HG03565 (cell line): ENCODE data around the gene SCMH1.

Source experiments
- ATAC-seq: cut with Tn5 transposase; IDR thresholded peaks from one replicate; pipeline ENCODE4 v1.9.1; 2021; ENCODE audit warnings: mild to moderate bottlenecking, moderate library complexity; ENCODE audit not compliant: unreplicated experiment

Gene SCMH1

DNA sequence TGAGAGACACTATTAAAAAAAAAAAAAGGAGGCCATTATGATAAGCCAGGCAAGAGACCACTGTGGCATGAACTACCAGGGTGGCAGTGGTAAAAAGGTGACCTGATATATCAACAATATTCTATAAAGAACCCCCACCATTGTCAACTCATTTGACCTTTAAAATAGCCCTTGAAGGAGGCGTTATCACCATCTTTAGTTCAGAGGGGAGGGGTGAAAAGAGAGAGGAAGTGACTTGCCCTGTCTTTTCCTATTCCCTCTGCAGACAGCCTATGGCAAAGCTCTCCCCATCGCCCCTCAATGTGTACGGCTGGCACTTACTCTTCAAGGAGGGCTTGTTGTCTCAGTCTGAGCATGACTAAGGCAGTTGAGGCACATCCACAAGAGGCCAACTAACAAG is 208.8 kb downstream of the SCMH1 start:
- ATAC-seq = no peak

GRCh38 chr1:41032147-41032546 is 210.0 kb downstream of the SCMH1 start:
- ATAC-seq = no peak

DNA sequence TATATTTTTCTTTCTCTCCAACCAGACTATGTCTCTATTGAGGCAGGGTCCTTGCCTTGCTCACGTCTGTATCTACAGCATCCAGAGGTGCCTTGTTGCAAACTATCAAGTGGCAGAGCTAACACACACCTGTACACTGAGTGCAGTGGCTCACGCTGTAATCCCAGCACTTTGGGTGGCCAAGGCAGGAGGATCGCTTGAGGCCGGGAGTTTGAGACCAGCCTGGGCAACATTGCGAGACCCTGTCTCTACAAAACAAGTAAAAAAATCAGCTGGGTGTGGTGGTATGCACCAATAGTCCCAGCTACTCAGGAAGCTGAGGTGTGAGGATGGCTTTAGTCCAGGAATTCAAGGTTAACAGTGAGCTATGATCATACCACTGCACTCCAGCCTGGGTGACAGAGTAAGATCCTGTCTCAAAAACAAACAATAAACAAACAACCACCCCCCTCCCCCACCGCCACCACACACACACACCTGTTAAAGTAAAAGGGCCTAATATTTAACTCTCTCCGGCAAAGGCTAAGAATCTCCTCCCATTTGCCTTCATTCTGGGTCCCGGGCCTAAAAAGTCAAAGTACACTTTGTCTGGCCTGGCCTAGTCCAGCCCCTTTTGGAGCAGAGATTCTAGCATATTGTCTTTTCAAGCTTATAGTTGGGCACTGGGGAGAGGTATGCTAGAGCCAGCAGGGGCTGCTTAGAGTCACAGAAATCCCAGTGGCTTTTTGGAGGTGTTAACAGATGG is 211.1 kb downstream of the SCMH1 start:
- no peak for ATAC-seq

DNA sequence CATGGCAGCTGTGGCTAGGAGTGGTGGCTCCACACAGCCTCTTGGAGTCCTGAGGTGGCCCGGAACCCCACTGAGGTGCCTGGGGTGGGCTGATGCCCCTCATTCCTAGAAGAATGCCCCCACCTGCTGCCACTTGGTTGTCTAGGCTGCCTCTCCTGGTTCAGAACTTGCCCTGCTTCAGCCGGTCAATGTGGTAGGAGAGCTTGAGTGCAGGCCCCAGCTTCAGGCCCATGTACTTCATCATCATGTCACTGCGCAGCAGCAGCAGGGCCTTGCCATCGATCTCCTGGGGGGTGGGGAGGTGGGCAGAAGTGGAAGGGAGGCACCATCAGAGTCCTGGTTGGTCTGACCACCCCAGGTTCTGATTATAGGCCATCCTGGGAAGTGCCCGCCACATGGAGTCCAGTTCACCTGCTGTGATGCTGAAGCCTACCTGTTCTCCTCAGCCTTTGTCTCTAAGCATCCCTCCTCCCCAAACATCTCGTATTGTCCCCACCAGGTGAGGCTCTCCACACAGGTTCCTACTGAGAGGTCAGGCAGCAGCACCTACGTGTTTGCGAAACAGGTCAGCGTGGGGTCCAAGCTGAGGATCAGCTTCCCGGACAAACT is 214.0 kb downstream of the SCMH1 start:
- no peak for ATAC-seq

- ATAC-seq = no peak
Observed at GRCh38 chr1:41025979-41026819, 215.9 kb downstream of the SCMH1 start.

- ATAC-seq = no peak
Observed at GRCh38 chr1:41024953-41025352, 217.2 kb downstream of the SCMH1 start.

- no peak for ATAC-seq
Observed at GRCh38 chr1:41023279-41023990, 218.7 kb downstream of the SCMH1 start.

DNA sequence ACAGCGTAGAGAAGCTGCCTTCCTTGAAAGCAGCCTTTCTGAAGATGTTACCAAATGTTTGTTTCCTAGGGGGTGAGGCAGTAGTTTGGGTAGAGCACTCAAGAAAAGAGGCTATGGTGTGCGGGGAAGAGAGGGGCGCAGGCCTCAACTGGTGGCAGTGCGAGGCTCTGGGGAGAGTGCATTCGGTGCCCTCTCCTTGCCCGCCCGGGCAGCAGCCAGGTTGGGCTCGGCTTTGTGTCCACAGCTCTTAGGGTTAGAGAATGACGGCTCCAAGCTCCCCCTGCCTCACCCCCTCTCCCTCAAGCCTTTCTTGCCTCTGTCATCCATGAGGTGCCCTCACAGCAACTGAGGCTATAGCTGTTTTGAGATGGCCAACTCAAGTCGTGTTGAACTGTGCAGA is 219.7 kb downstream of the SCMH1 start:
- ATAC-seq = no peak

GRCh38 chr1:41021526-41022308 is 220.4 kb downstream of the SCMH1 start, which contains the start of gene SLFNL1:
TSS of gene SLFNL1 (minus strand) at chr1:41021725. CDS start at chr1:41020660, 1,065 bp downstream.
- no peak for ATAC-seq

DNA sequence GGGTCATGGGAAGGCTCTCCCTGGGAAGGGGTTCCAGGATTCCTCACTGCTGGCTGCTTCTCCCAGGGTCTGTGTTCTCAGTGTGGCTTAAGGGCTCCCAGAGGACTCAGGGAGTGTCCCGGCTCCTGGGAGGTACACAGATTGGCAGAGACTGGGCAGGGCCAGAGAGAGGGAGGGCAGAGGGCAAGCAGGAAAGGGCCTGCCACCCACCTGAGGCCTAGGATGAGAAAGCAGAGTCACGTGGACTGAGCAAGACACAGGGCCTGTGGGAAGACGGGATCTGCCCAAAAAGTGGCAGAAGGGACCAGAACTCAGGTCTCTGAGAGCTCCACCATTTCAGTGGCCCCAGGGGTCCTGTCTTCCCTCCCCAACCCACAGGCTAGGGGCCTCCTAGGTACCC is 221.5 kb downstream of the SCMH1 start:
- ATAC-seq = no peak

DNA sequence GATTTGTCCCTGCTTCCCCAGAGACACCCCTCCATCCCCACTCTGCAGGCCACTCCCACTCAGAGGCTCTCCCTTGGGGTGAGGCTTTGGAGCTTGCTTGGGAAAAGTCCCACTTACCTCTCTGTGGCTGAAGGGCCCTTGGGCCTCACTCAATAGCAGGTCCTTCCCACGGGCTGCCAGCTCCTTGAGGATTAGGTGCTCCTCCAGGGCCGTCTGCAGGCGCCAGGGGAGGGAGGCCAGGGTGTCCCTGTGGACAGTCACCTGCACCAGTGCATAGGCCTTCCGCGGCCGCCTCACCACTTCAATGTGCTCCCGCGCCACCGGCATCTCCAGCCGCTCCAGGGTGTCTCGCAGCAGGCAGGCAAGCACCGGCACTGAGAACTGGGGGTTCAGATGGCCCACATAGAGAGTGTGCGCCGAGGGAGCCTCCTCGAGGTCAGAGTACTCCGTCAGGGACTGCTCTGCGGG is 222.0 kb downstream of the SCMH1 start:
- no peak for ATAC-seq

DNA sequence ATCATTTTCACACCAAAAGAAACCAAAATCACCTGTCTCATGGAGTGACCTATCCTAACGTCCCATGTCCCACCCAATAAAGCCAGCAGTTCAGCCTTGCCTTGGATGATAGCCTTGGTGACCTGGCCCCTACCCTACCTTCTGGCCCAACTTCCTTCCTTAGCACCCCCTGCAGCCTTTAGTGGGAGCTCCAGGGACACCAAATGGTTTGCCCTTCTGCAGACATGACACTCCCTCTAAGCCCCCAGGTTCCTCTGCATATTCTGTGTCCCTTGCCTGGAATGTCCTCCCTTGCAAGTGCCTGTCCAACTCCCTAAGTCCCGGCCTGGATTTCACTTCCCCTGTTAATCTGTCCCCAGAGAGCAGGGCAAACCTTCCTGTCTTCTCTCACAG is 222.8 kb downstream of the SCMH1 start:
- ATAC-seq = no peak

DNA sequence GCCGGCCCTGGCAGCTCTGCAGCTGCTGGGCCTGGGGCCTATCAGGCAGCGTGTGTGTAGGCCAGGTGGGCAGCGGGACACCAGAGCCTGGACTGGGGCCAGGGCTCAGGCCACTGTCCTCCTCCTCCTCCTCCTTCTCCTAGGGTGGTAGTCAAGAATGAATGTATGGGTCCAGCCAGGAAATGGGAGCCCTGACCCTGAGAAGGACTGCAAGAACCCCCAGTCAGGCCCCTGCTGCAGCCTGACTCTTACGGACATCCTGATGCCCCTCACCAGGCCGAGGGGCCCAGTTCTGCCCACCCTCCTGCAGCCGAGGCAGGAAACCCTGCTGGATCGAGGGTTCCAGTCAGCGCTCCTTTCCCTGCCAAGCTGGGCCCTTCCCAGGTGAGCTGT is 224.1 kb downstream of the SCMH1 start:
- ATAC-seq = no peak

- ATAC-seq = no peak
Observed at GRCh38 chr1:41017141-41018017, 224.7 kb downstream of the SCMH1 start.

DNA sequence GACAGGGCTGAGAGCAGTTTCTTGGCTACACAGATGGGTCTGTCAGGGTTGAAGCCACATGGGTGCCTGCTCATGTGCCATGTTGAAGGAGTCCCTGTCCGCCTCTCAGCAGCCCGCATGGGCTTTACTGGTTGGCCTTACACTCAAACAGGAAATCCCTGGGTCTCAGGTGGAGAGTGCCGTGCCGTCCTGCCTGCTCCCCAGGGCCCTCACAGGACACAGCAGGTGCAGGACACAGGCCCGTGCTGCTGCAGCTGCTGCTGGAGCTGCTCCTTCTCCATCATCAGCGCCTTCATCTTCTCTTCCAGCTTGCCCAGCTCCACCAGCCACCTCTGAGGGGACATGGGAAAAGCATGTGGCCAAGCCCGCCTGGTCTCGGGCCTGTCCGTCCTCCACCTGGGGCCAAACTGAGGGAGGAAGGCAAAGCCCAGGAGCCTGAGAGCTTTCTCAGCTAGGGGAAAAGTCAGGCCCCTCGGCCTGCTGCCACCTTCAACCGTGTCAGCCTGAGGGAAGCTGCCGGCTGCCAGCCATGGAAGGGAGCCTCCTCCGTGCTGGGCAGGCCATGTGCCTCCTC is 226.1 kb downstream of the SCMH1 start:
- ATAC-seq = no peak

- ATAC-seq = no peak
Observed at GRCh38 chr1:41015281-41015896, 226.7 kb downstream of the SCMH1 start.

- no peak for ATAC-seq
Observed at GRCh38 chr1:41014871-41015270, 227.2 kb downstream of the SCMH1 start.

DNA sequence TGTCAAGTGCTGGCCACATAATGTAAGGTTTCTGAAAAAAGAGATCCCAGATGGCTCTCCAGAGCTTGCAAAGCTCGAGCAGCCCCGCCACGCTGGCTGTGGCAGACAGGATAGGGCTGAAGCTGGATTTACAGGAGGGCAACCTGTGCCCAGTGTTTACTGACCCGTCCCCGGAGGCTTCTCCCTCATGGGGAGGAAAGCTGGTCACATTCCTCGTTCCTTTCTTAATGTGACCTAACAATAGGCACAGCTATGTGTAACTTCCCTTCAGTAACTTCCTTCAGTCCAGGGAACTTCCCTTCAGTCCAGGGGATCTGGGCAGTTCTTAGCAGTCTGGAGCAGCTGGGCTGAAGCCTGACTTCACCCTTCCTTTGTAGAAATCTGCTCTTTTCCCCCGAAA is 228.3 kb downstream of the SCMH1 start:
- no peak for ATAC-seq
